Skeletal muscle satellite cell (primary cell): ENCODE data around the gene SSBP2.

ENCODE experiments used
- H3K27me3 ChIP-seq: 2 replicates; pipeline ENCODE4 v1.7.0; 2013; ENCODE audit warnings: low read length; ENCODE audit not compliant: control insufficient read depth, insufficient read depth
- H3K36me3 ChIP-seq: 2 replicates; pipeline ENCODE4 v1.7.0; 2013; ENCODE audit warnings: mild to moderate bottlenecking, control low read depth, low read length; ENCODE audit not compliant: insufficient read depth
- H3K4me1 ChIP-seq: 2 replicates; pipeline ENCODE4 v1.7.0; 2013; ENCODE audit warnings: low read length; ENCODE audit not compliant: control insufficient read depth, insufficient read depth
- H3K4me2 ChIP-seq: 2 replicates; pipeline ENCODE4 v1.7.0; 2013; ENCODE audit warnings: mild to moderate bottlenecking, low read length
- H3K4me3 ChIP-seq: 2 replicates; pipeline ENCODE4 v1.7.0; 2013; ENCODE audit warnings: low read length
- H3K9ac ChIP-seq: 2 replicates; pipeline ENCODE4 v1.7.0; 2013; ENCODE audit warnings: mild to moderate bottlenecking, low read depth, low read length, moderate library complexity
- H3K9me3 ChIP-seq: replicated peaks from 2 replicates; pipeline ENCODE4 v1.7.0; 2013; ENCODE audit warnings: mild to moderate bottlenecking, control low read depth, low read length

The SSBP2 gene

DNA sequence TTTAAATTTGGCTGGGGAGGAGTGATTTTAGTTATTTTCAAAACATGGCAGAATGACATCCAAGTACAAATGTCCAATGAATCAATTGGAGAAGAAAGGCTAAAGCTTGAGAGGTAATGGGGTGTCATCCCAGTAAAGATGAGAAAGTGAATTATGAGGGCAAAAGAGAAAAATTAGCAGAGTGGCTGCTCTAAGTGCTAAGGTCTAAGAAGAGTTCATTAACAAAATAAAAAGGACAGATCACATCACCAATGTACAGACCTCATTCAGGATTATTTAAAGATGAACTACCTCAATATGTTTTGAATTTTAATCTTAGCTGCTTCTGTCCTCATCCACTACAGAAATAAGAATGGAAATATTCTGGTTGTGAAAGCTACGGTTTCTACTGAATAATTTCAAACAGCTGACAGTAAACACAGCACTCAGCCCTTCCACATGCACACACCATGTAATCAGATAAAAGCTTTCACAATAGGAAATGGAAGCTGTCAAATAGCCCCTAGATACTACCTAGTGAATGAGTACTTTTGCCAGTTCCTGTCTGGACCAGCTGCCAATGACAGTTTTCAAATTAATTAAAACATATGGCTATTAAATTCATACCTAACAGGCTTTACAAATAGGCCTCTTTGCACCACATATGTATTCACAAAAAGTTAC lies 171.5 kb downstream of the SSBP2 start:
- Histone ChIP-seq H3K9me3 (no peaks in the 10 kb centered on the region), H3K36me3 (no peaks in the 10 kb centered on the region), H3K4me1 (no peaks in the 10 kb centered on the region), H3K4me3 (no peak overlapping the region), H3K9ac (no peak overlapping the region), H3K27me3 (no peaks in the 10 kb centered on the region), H3K4me2 (no peak overlapping the region)

GRCh38 chr5:81577091-81577490 lies 173.8 kb downstream of the SSBP2 start:
- Histone ChIP-seq H3K4me3 (no peak overlapping the region), H3K4me2 (no peak overlapping the region), H3K27me3 (no peaks in the 10 kb centered on the region), H3K4me1 (no peaks in the 10 kb centered on the region), H3K9ac (no peak overlapping the region), H3K36me3 (no peaks in the 10 kb centered on the region), H3K9me3 (no peaks in the 10 kb centered on the region)

- H3K27me3 ChIP-seq: no peaks in the 10 kb centered on the region
- H3K4me2 ChIP-seq: no peak overlapping the region
- no peak overlapping the region for H3K4me3 ChIP-seq
These were observed 175.0 kb downstream of the SSBP2 start for GRCh38 chr5:81575924-81576323.

DNA sequence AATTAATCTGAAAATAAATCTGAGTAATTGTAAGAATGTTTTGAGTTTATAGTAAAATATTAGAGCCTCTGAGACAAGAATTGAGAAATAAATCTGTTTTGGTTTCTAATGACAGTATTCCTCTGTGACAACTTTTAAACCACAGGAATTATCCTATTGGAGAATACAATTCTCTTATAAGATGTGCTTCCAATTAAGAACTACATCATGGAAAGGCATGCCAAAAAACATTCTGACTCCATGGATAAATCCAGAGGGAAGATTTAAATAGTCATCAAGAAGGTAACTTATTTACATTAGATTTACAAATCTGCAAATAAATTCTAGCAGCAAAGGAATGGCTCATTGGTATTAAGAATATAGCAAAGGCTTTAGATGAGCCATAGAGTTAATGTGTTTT lies 178.7 kb downstream of the SSBP2 start:
- Histone ChIP-seq H3K4me3 (no peak overlapping the region), H3K27me3 (no peaks in the 10 kb centered on the region), H3K36me3 (no peaks in the 10 kb centered on the region), H3K9ac (no peak overlapping the region), H3K4me1 (no peaks in the 10 kb centered on the region), H3K4me2 (no peak overlapping the region), H3K9me3 (no peaks in the 10 kb centered on the region)

More at GRCh38 chr5:81575924-81576323, 175.0 kb downstream of the SSBP2 start:
- Histone ChIP-seq H3K9me3 (no peaks in the 10 kb centered on the region), H3K36me3 (no peaks in the 10 kb centered on the region), H3K9ac (no peak overlapping the region), H3K4me1 (no peaks in the 10 kb centered on the region)

DNA sequence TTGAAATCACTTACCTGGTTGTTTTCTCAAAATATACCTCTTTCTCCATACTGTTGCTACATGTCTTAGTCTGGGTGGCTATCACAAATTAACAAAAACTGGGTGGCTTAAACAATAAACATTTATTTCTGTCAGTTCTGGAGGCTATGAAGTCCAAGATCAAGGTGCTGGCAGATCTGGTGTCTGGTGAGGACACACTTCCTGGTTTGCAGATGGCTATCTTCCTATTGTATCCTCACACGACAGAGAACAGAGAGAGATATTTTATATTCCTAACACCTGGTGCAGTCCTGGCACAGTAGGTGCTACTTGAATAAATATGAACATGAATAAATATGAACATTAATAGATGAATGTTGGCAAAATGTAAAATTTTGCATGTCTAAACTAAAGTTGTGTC lies 192.7 kb downstream of the SSBP2 start:
- H3K36me3 ChIP-seq: no peaks in the 10 kb centered on the region

DNA sequence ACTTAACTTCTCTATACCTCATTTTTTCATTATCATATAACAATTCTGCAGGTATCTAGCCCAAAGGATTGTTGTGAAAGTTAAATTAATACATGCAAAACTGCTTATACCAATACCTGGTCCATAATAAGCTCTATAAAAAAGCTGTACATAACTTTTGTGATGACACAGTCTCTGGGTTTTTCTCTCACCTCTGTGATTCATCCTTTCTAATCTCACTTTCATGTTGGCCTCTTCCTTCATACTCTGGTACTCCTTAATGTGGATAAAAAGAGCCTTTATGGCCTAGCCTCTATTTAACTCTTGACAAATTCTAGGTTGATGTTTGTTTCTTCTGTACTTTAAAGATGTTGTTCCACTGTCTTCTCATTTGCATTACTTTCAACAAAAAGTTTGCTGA lies 194.1 kb downstream of the SSBP2 start:
- H3K4me1 ChIP-seq: no peaks in the 10 kb centered on the region
- no peaks in the 10 kb centered on the region for H3K9me3 ChIP-seq
- H3K9ac ChIP-seq: no peak overlapping the region
- H3K4me2 ChIP-seq: no peak overlapping the region
- no peaks in the 10 kb centered on the region for H3K27me3 ChIP-seq
- no peaks in the 10 kb centered on the region for H3K36me3 ChIP-seq
- H3K4me3 ChIP-seq: no peak overlapping the region

More for the DNA sequence above, 192.7 kb downstream of the SSBP2 start:
- no peak overlapping the region for H3K9ac ChIP-seq
- no peaks in the 10 kb centered on the region for H3K9me3 ChIP-seq
- no peaks in the 10 kb centered on the region for H3K4me1 ChIP-seq
- H3K27me3 ChIP-seq: no peaks in the 10 kb centered on the region
- H3K4me3 ChIP-seq: no peak overlapping the region
- no peak overlapping the region for H3K4me2 ChIP-seq

- H3K4me2 ChIP-seq: no peak overlapping the region
- no peaks in the 10 kb centered on the region for H3K36me3 ChIP-seq
- no peak overlapping the region for H3K9ac ChIP-seq
- H3K4me1 ChIP-seq: no peaks in the 10 kb centered on the region
- no peak overlapping the region for H3K4me3 ChIP-seq
- no peaks in the 10 kb centered on the region for H3K9me3 ChIP-seq
- H3K27me3 ChIP-seq: no peaks in the 10 kb centered on the region
These were observed 195.0 kb downstream of the SSBP2 start for GRCh38 chr5:81555865-81556264.

GRCh38 chr5:81554647-81555046 lies 196.2 kb downstream of the SSBP2 start:
- H3K4me2 ChIP-seq: no peak overlapping the region
- no peaks in the 10 kb centered on the region for H3K36me3 ChIP-seq
- no peak overlapping the region for H3K9ac ChIP-seq
- H3K27me3 ChIP-seq: no peaks in the 10 kb centered on the region
- H3K4me1 ChIP-seq: no peaks in the 10 kb centered on the region
- no peak overlapping the region for H3K4me3 ChIP-seq
- no peaks in the 10 kb centered on the region for H3K9me3 ChIP-seq

- Histone ChIP-seq H3K4me3 (no peak overlapping the region), H3K36me3 (no peaks in the 10 kb centered on the region), H3K4me1 (no peaks in the 10 kb centered on the region), H3K4me2 (no peak overlapping the region), H3K27me3 (no peaks in the 10 kb centered on the region), H3K9ac (no peak overlapping the region), H3K9me3 (no peaks in the 10 kb centered on the region)
These were observed 197.2 kb downstream of the SSBP2 start for GRCh38 chr5:81553567-81554212.

GRCh38 chr5:81552852-81553566 lies 197.9 kb downstream of the SSBP2 start:
- Histone ChIP-seq H3K36me3 (no peaks in the 10 kb centered on the region), H3K27me3 (no peaks in the 10 kb centered on the region), H3K9me3 (no peaks in the 10 kb centered on the region), H3K4me2 (no peak overlapping the region), H3K4me1 (no peaks in the 10 kb centered on the region), H3K9ac (no peak overlapping the region), H3K4me3 (no peak overlapping the region)

DNA sequence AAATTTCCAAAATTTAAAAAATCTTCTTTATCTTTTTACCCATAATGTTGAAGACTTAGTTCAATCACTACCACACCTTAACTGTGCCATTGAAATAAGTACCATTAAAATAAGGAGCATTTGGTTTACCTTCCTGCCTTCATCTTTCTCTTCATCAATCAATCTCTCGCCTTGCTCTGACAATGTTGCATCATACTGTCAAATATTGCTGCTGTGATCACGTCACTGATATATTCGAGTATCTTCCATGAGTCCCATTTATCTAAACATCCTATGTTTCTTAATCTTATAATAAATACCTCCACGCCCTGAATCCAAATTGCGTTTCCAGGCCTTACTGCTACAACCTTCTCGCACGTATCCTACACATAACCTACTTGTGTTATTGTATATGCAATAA lies 201.8 kb downstream of the SSBP2 start:
- H3K4me1 ChIP-seq: no peaks in the 10 kb centered on the region
- no peaks in the 10 kb centered on the region for H3K27me3 ChIP-seq
- no peaks in the 10 kb centered on the region for H3K9me3 ChIP-seq
- H3K4me2 ChIP-seq: no peak overlapping the region
- H3K9ac ChIP-seq: no peak overlapping the region
- no peak overlapping the region for H3K4me3 ChIP-seq
- H3K36me3 ChIP-seq: no peaks in the 10 kb centered on the region
